ENCODE data around the gene IGFLR1. TPM values are rescaled to one million over a fixed set of nuclear protein-coding genes. Genes with fewer than 3 reads are reported as not detected.
A peak's percentile ranks its signal among the peaks of the same experiment; 100 is the strongest.

The IGFLR1 gene
- total RNA-seq = 1 to 10 TPM; 5.4 to 6.9 TPM

- no peaks in the 10 kb centered on the region for H3K9me3 ChIP-seq
- peaks cover 9% of the 10 kb centered on the region for H3K4me1 ChIP-seq
- intact Hi-C loops (cut with DNase I) = loop anchor here (10.0 kb wide), 1 partner anchor 193 kb away; the partner anchor contains the start of gene LRFN3
- peak within 1 kb of the TSS; percentile 15 for H3K4me3 ChIP-seq
- DNase-seq = peak; percentile 53
- H3K27ac ChIP-seq = peak within 1 kb of the TSS; percentile 90
- H3K9ac ChIP-seq (ENCODE audit: low read depth in 2 of 2, low read length in 2 of 2) = peak within 1 kb of the TSS; percentile 36 to 73
- TF ChIP-seq CTCF (IDR thresholded peaks at IDR 0.05) = no peak
- H3K27me3 ChIP-seq = no peaks in the 10 kb centered on the region
- no peaks in the 10 kb centered on the region for H3K36me3 ChIP-seq
Measured at GRCh38 chr19:35742121-35742724, at the start of gene IGFLR1. IGFLR1 (minus strand) TSS chr19:35742452; CDS start chr19:35741180, 1,272 bp downstream.

- Histone ChIP-seq H3K9me3 (no peaks in the 10 kb centered on the region), H3K27ac (no peak overlapping the region), H3K27me3 (no peaks in the 10 kb centered on the region), H3K9ac (ENCODE audit: low read depth in 2 of 2, low read length in 2 of 2) (no peak overlapping the region), H3K36me3 (no peaks in the 10 kb centered on the region), H3K4me1 (no peaks in the 10 kb centered on the region), H3K4me3 (no peak overlapping the region)
- intact Hi-C loops (cut with DNase I) = no loop called here
- DNase-seq = no peak
- TF ChIP-seq CTCF (IDR thresholded peaks at IDR 0.05) = no peak
Measured at GRCh38 chr19:35791814-35792279, 49.6 kb upstream of the IGFLR1 start.

GRCh38 chr19:35790981-35791813 is 48.9 kb upstream of the IGFLR1 start:
- Histone ChIP-seq H3K27ac (no peak overlapping the region), H3K9me3 (no peaks in the 10 kb centered on the region), H3K4me3 (no peak overlapping the region), H3K4me1 (no peaks in the 10 kb centered on the region), H3K36me3 (no peaks in the 10 kb centered on the region), H3K27me3 (no peaks in the 10 kb centered on the region), H3K9ac (ENCODE audit: low read depth in 2 of 2, low read length in 2 of 2) (no peak overlapping the region)
- no peak for TF ChIP-seq CTCF (IDR thresholded peaks at IDR 0.05)
- intact Hi-C loops (cut with DNase I) = no loop called here
- no peak for DNase-seq

- Histone ChIP-seq H3K4me1 (no peaks in the 10 kb centered on the region), H3K9me3 (no peaks in the 10 kb centered on the region), H3K27ac (no peak overlapping the region), H3K4me3 (no peak overlapping the region), H3K9ac (ENCODE audit: low read depth in 2 of 2, low read length in 2 of 2) (no peak overlapping the region), H3K36me3 (no peaks in the 10 kb centered on the region), H3K27me3 (no peaks in the 10 kb centered on the region)
- DNase-seq = no peak
- TF ChIP-seq CTCF (IDR thresholded peaks at IDR 0.05) = no peak
- intact Hi-C loops (cut with DNase I) = no loop called here
Measured at GRCh38 chr19:35789978-35790944, 48.0 kb upstream of the IGFLR1 start.
